Heart right ventricle (tissue), 16 donors: Measurements from ENCODE around the gene PTGES. TPM values are rescaled to one million over a fixed set of nuclear protein-coding genes. Genes with fewer than 3 reads are reported as not detected.
"Not testable (repeated sequence)": the region's sequence is repeated elsewhere in the genome, so short reads cannot be mapped to it uniquely, and the experiment has no call there.

ENCODE experiments used
- ATAC-seq, 8 donors: fragments of 200-7000 bp; cut with Tn5 transposase; one replicate each; pipeline ENCODE4 v1.9.1; 2020; ENCODE audit warnings: mild to moderate bottlenecking in 8 of 8, moderate library complexity in 8 of 8, moderate number of reproducible peaks in 1 of 8
- DNase-seq, 2 donors: peaks; one replicate each; pipeline ENCODE4 v3.0.0-alpha.2; 2020
- H3K27ac ChIP-seq, 10 donors: fragments of 200-600 bp; sonication (generic) in 2 of 10; one replicate each; pipeline versions ENCODE4 v1.5.0 to v1.8.0; 2020 to 2022; ENCODE audit warnings: mild to moderate bottlenecking in 3 of 10
- H3K27me3 ChIP-seq, 7 donors: fragments of 200-600 bp; one replicate each; pipeline ENCODE4 v1.8.0; 2021 to 2022; ENCODE audit warnings: mild to moderate bottlenecking in 2 of 7
- H3K36me3 ChIP-seq, 9 donors: fragments of 200-600 bp; sonication (generic) in 1 of 9; one replicate each; pipeline versions ENCODE4 v1.5.0 to v1.8.0; 2020 to 2022; ENCODE audit warnings: mild to moderate bottlenecking in 2 of 9
- H3K4me1 ChIP-seq, 9 donors: fragments of 200-600 bp; sonication (generic) in 1 of 9; one replicate each; pipeline versions ENCODE4 v1.5.0 to v1.8.0; 2020 to 2022; ENCODE audit warnings: mild to moderate bottlenecking in 4 of 9
- H3K4me3 ChIP-seq, 10 donors: fragments of 200-600 bp; sonication (generic) in 2 of 10; one replicate each; pipeline versions ENCODE4 v1.5.0 to v1.8.0; 2020 to 2022; ENCODE audit warnings: mild to moderate bottlenecking in 7 of 10, moderate library complexity in 2 of 10
- H3K9me3 ChIP-seq, 11 donors: fragments of 200-600 bp in 10 of 11; sonication (generic) in 2 of 11; one replicate each; pipeline versions ENCODE4 v1.5.0 to v1.8.0; 2013 to 2022; ENCODE audit warnings: mild to moderate bottlenecking in 2 of 11, control low read depth in 1 of 11, moderate library complexity in 1 of 11
- CTCF ChIP-seq, 9 donors: fragments of 200-600 bp; sonication (generic) in 2 of 9; IDR thresholded peaks; one replicate each; pipeline versions ENCODE4 v1.5.0 to v1.8.0; 2021 to 2022; ENCODE audit warnings: antibody characterized with exemption in 9 of 9, mild to moderate bottlenecking in 5 of 9, moderate library complexity in 1 of 9
- WGBS, 2 donors: extraction: QIAGEN DNeasy Blood & Tissue Kit; methylation state at CpG; one replicate each; pipeline ENCODE4 v1.1.7; 2013; ENCODE audit warnings: inconsistent platforms in 1 of 2; 5-methylcytosine and 5-hydroxymethylcytosine counted together
- intact Hi-C, 10 donors: fragments of 100-400 bp; cut with DNase I; formaldehyde crosslinking; loops; one replicate each; pipeline versions ENCODE4 v1.11.1 to v1.14.2; 2022
- polyA plus RNA-seq, 2 donors: library from polyadenylated mRNA; stranded (reverse); fragments of 200-250 nt; gene quantifications; one replicate each; pipeline ENCODE4 v1.2.3, GENCODE V29; 2013
- total RNA-seq, 10 donors: library from RNA; stranded (reverse); fragmentation: NEBNext Ultra II Directional in 3 of 10; extraction: Animal tissue kit (Norgen Biotek cat#: 25700) in 3 of 10; gene quantifications; one replicate each; pipeline versions ENCODE4 v1.2.1 to v1.2.4, GENCODE V29; 2021 to 2023
- donor health status: Arrhythmogenic right ventricular cardiomyopathy.
- donor health status: ischemic (EF 13 %, LVEDD 7.1; RV severe dilation, severe dysfunction).
- donor health status: healthy with polysubstance abuse.
- donor health status: DM: no; HTN: yes; CAD: no.
- donor health status: DM: no; HTN: no; CAD: no.
- donor health status: ischemic (EF 25% LVEDD 6.9; RV normal size, moderate dysfunction).
- donor health status: ischemic (EF 25% LVEDD 5.7; RV mildly dilated, moderate dysfunction).
- donor health status: healthy.
- donor health status: DM: yes; HTN: yes; CAD: no.
- donor health status: Ischemic cardiomyopathy.
- donor health status: ischemic (EF 35%, LVEDD 5.7; RV mildly dilated, moderate dysfunction).
- donor health status: nonischemic (EF 11% LVEDD 7.7; RV severe dilation, severe dysfunction).
- donor health status: DM: yes; HTN: yes; CAD: no.
- donor health status: PGD.
- donor health status: ischemic (EF 29% LVEDD 5.4; RV normal size, mild dysfunction).
- donor health status: nonischemic (EF 23%, LVEDD 6.1; RV moderate dilation, normal function).

Gene PTGES
- total and polyA plus RNA-seq, 12 donors = 0.15 to 5.7 (median 1.5) TPM

GRCh38 chr9:129778469-129778868, 25.6 kb upstream of the PTGES start:
- Histone ChIP-seq H3K4me3 (no peak overlapping the region), H3K9me3 (no peaks in the 10 kb centered on the region), H3K27me3 (no peaks in the 10 kb centered on the region), H3K4me1 (peaks cover 0 to 49% (median 16%) of the 10 kb centered on the region in 9 donors), H3K27ac (no peak overlapping the region), H3K36me3 (no peaks in the 10 kb centered on the region)
- TF ChIP-seq CTCF (IDR thresholded peaks at IDR 0.05) = no peak
- DNase-seq = no peak
- 85 to 91% methylated on average over 3 of the region's 3 CpGs for WGBS, 2 donors
- intact Hi-C loops = loop anchor here in 1 of 10 donors (10.0 kb wide), 1 partner anchor 644 kb away; no protein-coding TSS in a partner anchor
- no peak for ATAC-seq

GRCh38 chr9:129777769-129778130, 24.9 kb upstream of the PTGES start:
- H3K27me3 ChIP-seq = no peaks in the 10 kb centered on the region
- no peaks in the 10 kb centered on the region for H3K36me3 ChIP-seq
- intact Hi-C loops = loop anchor here in 1 of 10 donors (10.0 kb wide), 1 partner anchor 643 kb away; no protein-coding TSS in a partner anchor
- H3K4me3 ChIP-seq = peak overlapping the region in 1 of 10 donors; percentile 12
- WGBS, 2 donors = 63 to 70% methylated on average over 11 of the region's 11 CpGs
- ATAC-seq (no peak), DNase-seq (no peak)
- H3K9me3 ChIP-seq = no peaks in the 10 kb centered on the region
- TF ChIP-seq CTCF (IDR thresholded peaks at IDR 0.05) = no peak
- H3K27ac ChIP-seq = peak overlapping the region in 9 of 10 donors; percentile 23 to 81 (median 54)
- peaks cover 0 to 53% (median 16%) of the 10 kb centered on the region in 9 donors for H3K4me1 ChIP-seq

GRCh38 chr9:129776938-129777768, 24.3 kb upstream of the PTGES start:
- DNase-seq (peak; percentile 93), ATAC-seq (peak; percentile 96 to 99 (median 97))
- intact Hi-C loops = loop anchor here in 1 of 10 donors (10.0 kb wide), 1 partner anchor 642 kb away; no protein-coding TSS in a partner anchor
- H3K9me3 ChIP-seq = no peaks in the 10 kb centered on the region
- H3K4me3 ChIP-seq = peak overlapping the region in 5 of 10 donors; percentile 8 to 18 (median 14)
- no peaks in the 10 kb centered on the region for H3K27me3 ChIP-seq
- no peaks in the 10 kb centered on the region for H3K36me3 ChIP-seq
- H3K4me1 ChIP-seq = peaks cover 0 to 53% (median 16%) of the 10 kb centered on the region in 9 donors
- no peak for TF ChIP-seq CTCF (IDR thresholded peaks at IDR 0.05)
- H3K27ac ChIP-seq = peak overlapping the region in 9 of 10 donors; percentile 23 to 81 (median 54)
- 21 to 24% methylated on average over 16 of the region's 16 CpGs for WGBS, 2 donors

- peak in 1 of 2 donors; percentile 41 for DNase-seq
- intact Hi-C loops = loop anchor here in 1 of 10 donors (10.0 kb wide), 1 partner anchor 642 kb away; no protein-coding TSS in a partner anchor
- no peaks in the 10 kb centered on the region for H3K9me3 ChIP-seq
These were observed 23.7 kb upstream of the PTGES start for GRCh38 chr9:129776566-129776937.

GRCh38 chr9:129776096-129776495, 23.3 kb upstream of the PTGES start:
- H3K36me3 ChIP-seq, DNase-seq, ATAC-seq, H3K27me3 ChIP-seq, H3K9me3 ChIP-seq, H3K4me3 ChIP-seq: not testable (repeated sequence)
- WGBS, 2 donors = 88 to 93% methylated on average over 4 of the region's 4 CpGs
- H3K27ac ChIP-seq = peak overlapping the region in 2 of 10 donors; percentile 54 to 81
- peaks cover 0 to 53% (median 16%) of the 10 kb centered on the region in 9 donors for H3K4me1 ChIP-seq
- intact Hi-C loops = loop anchor here in 1 of 10 donors (10.0 kb wide), 1 partner anchor 641 kb away; no protein-coding TSS in a partner anchor

More at GRCh38 chr9:129776566-129776937, 23.7 kb upstream of the PTGES start:
- WGBS, 2 donors = 67 to 70% methylated on average over 8 of the region's 8 CpGs
- ATAC-seq = peak in 6 of 8 donors; percentile 2 to 37 (median 10)
- Histone ChIP-seq H3K36me3 (no peaks in the 10 kb centered on the region), H3K27ac (peak overlapping the region in 8 of 10 donors; percentile 23 to 81 (median 58)), H3K4me3 (peak overlapping the region in 5 of 10 donors; percentile 8 to 18 (median 14)), H3K4me1 (peaks cover 0 to 53% (median 16%) of the 10 kb centered on the region in 9 donors), H3K27me3 (no peaks in the 10 kb centered on the region)
- TF ChIP-seq CTCF (IDR thresholded peaks at IDR 0.05) = no peak
